Sigmoid colon (tissue), 4 donors: Measurements from ENCODE around the gene MICALL2.

Source experiments
- POLR2A ChIP-seq, 2 donors: fragments of 450-650 bp; IDR thresholded peaks; one replicate each; pipeline ENCODE4 v1.6.1; 2016; ENCODE audit warnings: antibody characterized with exemption in 2 of 2, mild to moderate bottlenecking in 2 of 2, moderate library complexity in 2 of 2
- POLR2AphosphoS5 ChIP-seq, 4 donors: sonication (generic); formaldehyde crosslinking; IDR thresholded peaks; one replicate each; pipeline ENCODE4 v1.6.1; 2017; ENCODE audit warnings: antibody characterized with exemption in 4 of 4
- TF ChIP-seq, protein P1 (sequence below), 4 experiments: fragments of 450-650 bp in 3 of 4; fragments of 200-600 bp in 1 of 4; IDR thresholded peaks; one replicate each; pipeline ENCODE4 v1.5.1; 2016 to 2019; ENCODE audit warnings: antibody characterized with exemption in 4 of 4, mild to moderate bottlenecking in 3 of 4, moderate library complexity in 2 of 4

DNA sequence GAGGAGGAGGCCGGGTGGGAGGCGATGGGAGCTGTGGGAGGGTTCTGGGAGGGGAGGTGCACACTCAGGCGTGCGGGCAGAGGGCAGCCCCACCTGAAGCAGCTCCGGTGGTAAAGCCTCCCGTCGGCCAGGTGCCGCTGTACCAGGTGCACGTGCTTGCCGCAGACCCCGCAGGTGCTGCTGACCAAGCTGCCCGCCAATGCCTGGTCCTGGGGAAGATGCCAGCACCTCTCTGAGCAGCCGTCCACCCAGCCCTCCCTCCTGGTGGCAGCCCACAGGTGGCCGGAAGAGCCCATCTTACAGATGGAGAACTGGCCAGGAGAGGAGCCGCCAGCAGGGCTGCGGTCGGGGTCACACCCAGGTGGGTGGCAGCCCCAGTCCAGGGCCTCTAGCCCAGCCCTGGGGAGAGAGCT is 12.6 kb downstream of the MICALL2 start:
- TF ChIP-seq, protein P1, sequence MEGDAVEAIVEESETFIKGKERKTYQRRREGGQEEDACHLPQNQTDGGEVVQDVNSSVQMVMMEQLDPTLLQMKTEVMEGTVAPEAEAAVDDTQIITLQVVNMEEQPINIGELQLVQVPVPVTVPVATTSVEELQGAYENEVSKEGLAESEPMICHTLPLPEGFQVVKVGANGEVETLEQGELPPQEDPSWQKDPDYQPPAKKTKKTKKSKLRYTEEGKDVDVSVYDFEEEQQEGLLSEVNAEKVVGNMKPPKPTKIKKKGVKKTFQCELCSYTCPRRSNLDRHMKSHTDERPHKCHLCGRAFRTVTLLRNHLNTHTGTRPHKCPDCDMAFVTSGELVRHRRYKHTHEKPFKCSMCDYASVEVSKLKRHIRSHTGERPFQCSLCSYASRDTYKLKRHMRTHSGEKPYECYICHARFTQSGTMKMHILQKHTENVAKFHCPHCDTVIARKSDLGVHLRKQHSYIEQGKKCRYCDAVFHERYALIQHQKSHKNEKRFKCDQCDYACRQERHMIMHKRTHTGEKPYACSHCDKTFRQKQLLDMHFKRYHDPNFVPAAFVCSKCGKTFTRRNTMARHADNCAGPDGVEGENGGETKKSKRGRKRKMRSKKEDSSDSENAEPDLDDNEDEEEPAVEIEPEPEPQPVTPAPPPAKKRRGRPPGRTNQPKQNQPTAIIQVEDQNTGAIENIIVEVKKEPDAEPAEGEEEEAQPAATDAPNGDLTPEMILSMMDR (IDR thresholded peaks at IDR 0.05), result no peak
- no peak for TF ChIP-seq POLR2A (IDR thresholded peaks at IDR 0.05)
- TF ChIP-seq POLR2AphosphoS5 (IDR thresholded peaks at IDR 0.05), result no peak
